Right atrium auricular region (tissue), 2 donors: ENCODE data around the gene CADM2. TPM values are rescaled to one million over a fixed set of nuclear protein-coding genes. Genes with fewer than 3 reads are reported as not detected.

ENCODE experiments used
- DNase-seq: peaks from one replicate; pipeline ENCODE4 v3.0.0-alpha.2; 2019; ENCODE audit warnings: low spot score
- H3K27ac ChIP-seq, 2 donors: fragments of 200-600 bp; sonication (generic); 1 replicate in 1 of 2; 2 replicates in 1 of 2; pipeline ENCODE4 v1.5.1; 2016 to 2019
- H3K27me3 ChIP-seq, 2 donors: fragments of 200-600 bp; sonication (generic); one replicate each; pipeline versions ENCODE4 v1.5.1 to v1.6.0; 2017 to 2019
- H3K36me3 ChIP-seq: fragments of 200-600 bp; sonication (generic); one replicate; pipeline ENCODE4 v1.5.1; 2016
- H3K4me1 ChIP-seq, 2 donors: fragments of 200-600 bp; sonication (generic); one replicate each; pipeline versions ENCODE4 v1.5.1 to v1.6.0; 2017 to 2019
- H3K4me3 ChIP-seq, 2 donors: fragments of 200-600 bp; sonication (generic); 1 replicate in 1 of 2; 2 replicates in 1 of 2; pipeline ENCODE4 v1.5.1; 2017 to 2019; ENCODE audit warnings: mild to moderate bottlenecking in 1 of 2, moderate library complexity in 1 of 2
- H3K9me3 ChIP-seq, 2 donors: fragments of 200-600 bp; sonication (generic); one replicate each; pipeline ENCODE4 v1.5.1; 2019
- CTCF ChIP-seq, 2 donors: fragments of 200-600 bp; sonication (generic); IDR thresholded peaks; one replicate each; pipeline ENCODE4 v1.5.1; 2019; ENCODE audit warnings: antibody characterized with exemption in 2 of 2
- total RNA-seq, 2 donors: library from RNA; depleted of rRNA; stranded (reverse); fragments of >200 nt; gene quantifications; one replicate each; pipeline ENCODE4 v1.1.0, GENCODE V29; 2016

The CADM2 gene
- total RNA-seq, 2 donors from 2014 or later, result 6.5 to 9.5 TPM

- no peaks in the 10 kb centered on the region for H3K27me3 ChIP-seq
- TF ChIP-seq CTCF (IDR thresholded peaks at IDR 0.05), result no peak
- H3K4me3 ChIP-seq, result no peak overlapping the region
- no peaks in the 10 kb centered on the region for H3K36me3 ChIP-seq
- DNase-seq, result no peak
- H3K4me1 ChIP-seq, result no peaks in the 10 kb centered on the region
- H3K9me3 ChIP-seq, result no peaks in the 10 kb centered on the region
- no peak overlapping the region for H3K27ac ChIP-seq
Measured at GRCh38 chr3:85051786-85052185, 93.0 kb downstream of the CADM2 start.

GRCh38 chr3:85053626-85054025, 94.8 kb downstream of the CADM2 start:
- Histone ChIP-seq H3K27me3 (no peaks in the 10 kb centered on the region), H3K4me1 (no peaks in the 10 kb centered on the region), H3K27ac (no peak overlapping the region), H3K9me3 (no peaks in the 10 kb centered on the region), H3K36me3 (no peaks in the 10 kb centered on the region), H3K4me3 (no peak overlapping the region)
- no peak for TF ChIP-seq CTCF (IDR thresholded peaks at IDR 0.05)
- no peak for DNase-seq

GRCh38 chr3:85054579-85054978, 95.8 kb downstream of the CADM2 start:
- H3K4me3 ChIP-seq, result no peak overlapping the region
- no peak for TF ChIP-seq CTCF (IDR thresholded peaks at IDR 0.05)
- no peaks in the 10 kb centered on the region for H3K27me3 ChIP-seq
- no peaks in the 10 kb centered on the region for H3K9me3 ChIP-seq
- H3K27ac ChIP-seq, result no peak overlapping the region
- no peaks in the 10 kb centered on the region for H3K4me1 ChIP-seq
- no peak for DNase-seq
- no peaks in the 10 kb centered on the region for H3K36me3 ChIP-seq

- no peak for TF ChIP-seq CTCF (IDR thresholded peaks at IDR 0.05)
- H3K36me3 ChIP-seq, result no peaks in the 10 kb centered on the region
- no peaks in the 10 kb centered on the region for H3K4me1 ChIP-seq
- H3K27me3 ChIP-seq, result no peaks in the 10 kb centered on the region
- no peak overlapping the region for H3K4me3 ChIP-seq
- no peak for DNase-seq
- H3K9me3 ChIP-seq, result no peaks in the 10 kb centered on the region
- no peak overlapping the region for H3K27ac ChIP-seq
Measured at GRCh38 chr3:85068911-85069310, 110.1 kb downstream of the CADM2 start.

GRCh38 chr3:85074003-85074402, 115.2 kb downstream of the CADM2 start:
- no peak for DNase-seq
- Histone ChIP-seq H3K4me1 (no peaks in the 10 kb centered on the region), H3K27me3 (no peaks in the 10 kb centered on the region), H3K27ac (no peak overlapping the region), H3K4me3 (no peak overlapping the region), H3K9me3 (no peaks in the 10 kb centered on the region), H3K36me3 (no peaks in the 10 kb centered on the region)
- no peak for TF ChIP-seq CTCF (IDR thresholded peaks at IDR 0.05)

GRCh38 chr3:85075663-85076062, 116.9 kb downstream of the CADM2 start:
- TF ChIP-seq CTCF (IDR thresholded peaks at IDR 0.05), result no peak
- Histone ChIP-seq H3K36me3 (no peaks in the 10 kb centered on the region), H3K27ac (no peak overlapping the region), H3K4me3 (no peak overlapping the region), H3K4me1 (no peaks in the 10 kb centered on the region), H3K9me3 (no peaks in the 10 kb centered on the region), H3K27me3 (no peaks in the 10 kb centered on the region)
- DNase-seq, result no peak
